NT2/D1 (cell line): ENCODE measurements around the gene ANKRD9.

ENCODE experiments used
- SUZ12 ChIP-seq: IDR thresholded peaks from 2 replicates; pipeline ENCODE4 v1.6.1; 2011; ENCODE audit not compliant: insufficient read length, insufficient read depth; ENCODE audit errors: extremely low read depth
- YY1 ChIP-seq: IDR thresholded peaks from 2 replicates; pipeline ENCODE4 v1.6.1; 2011; ENCODE audit not compliant: insufficient read length, insufficient read depth
- ZNF274 ChIP-seq: IDR thresholded peaks from 2 replicates; pipeline ENCODE4 v1.6.1; 2011; ENCODE audit warnings: mild to moderate bottlenecking, low read depth, low read length

- no peak for TF ChIP-seq YY1
- TF ChIP-seq ZNF274 = no peak
- no peak for TF ChIP-seq SUZ12
Observed at GRCh38 chr14:102557434-102558226, 48.1 kb upstream of the ANKRD9 start.
